Upper lobe of left lung (tissue), 6 donors: ENCODE data around the gene EFR3B. TPM values are rescaled to one million over a fixed set of nuclear protein-coding genes. Genes with fewer than 3 reads are reported as not detected.

Experiments
- ATAC-seq, 2 donors: fragments of 200-7000 bp; cut with Tn5 transposase; one replicate each; pipeline ENCODE4 v1.9.1; 2022; ENCODE audit warnings: mild to moderate bottlenecking in 2 of 2, moderate library complexity in 2 of 2; ENCODE audit not compliant: low FRiP score in 2 of 2
- DNase-seq, 2 donors: peaks; one replicate each; pipeline ENCODE4 v3.0.0-alpha.2; 2019 to 2020
- H3K27ac ChIP-seq, 4 donors: fragments of 200-600 bp; sonication (generic); one replicate each; pipeline ENCODE4 v1.5.1; 2016 to 2019
- H3K27me3 ChIP-seq, 4 donors: fragments of 200-600 bp; sonication (generic); one replicate each; pipeline ENCODE4 v1.5.1; 2017 to 2019
- H3K36me3 ChIP-seq, 4 donors: fragments of 200-600 bp; sonication (generic); one replicate each; pipeline ENCODE4 v1.5.1; 2016 to 2019
- H3K4me1 ChIP-seq, 4 donors: fragments of 200-600 bp; sonication (generic); one replicate each; pipeline ENCODE4 v1.5.1; 2018 to 2019
- H3K4me3 ChIP-seq, 4 donors: fragments of 200-600 bp; sonication (generic); one replicate each; pipeline ENCODE4 v1.5.1; 2017 to 2019; ENCODE audit warnings: mild to moderate bottlenecking in 2 of 4, moderate library complexity in 1 of 4
- H3K9me3 ChIP-seq, 4 donors: fragments of 200-600 bp; sonication (generic); one replicate each; pipeline ENCODE4 v1.5.1; 2018 to 2019
- CTCF ChIP-seq, 6 experiments: fragments of 450-650 bp in 4 of 6; fragments of 200-600 bp in 2 of 6; sonication (generic) in 2 of 6; IDR thresholded peaks; one replicate each; pipeline ENCODE4 v1.5.1; 2016 to 2019; ENCODE audit warnings: antibody characterized with exemption in 6 of 6
- EP300 ChIP-seq, 4 donors: sonication (generic); formaldehyde crosslinking; IDR thresholded peaks; one replicate each; pipeline ENCODE4 v1.5.1; 2017; ENCODE audit warnings: antibody characterized with exemption in 4 of 4, control low read depth in 2 of 4
- POLR2A ChIP-seq, 4 donors: fragments of 450-650 bp; IDR thresholded peaks; one replicate each; pipeline ENCODE4 v1.5.1; 2016 to 2017; ENCODE audit warnings: antibody characterized with exemption in 4 of 4, mild to moderate bottlenecking in 2 of 4
- POLR2AphosphoS5 ChIP-seq, 2 donors: sonication (generic); formaldehyde crosslinking; IDR thresholded peaks; one replicate each; pipeline ENCODE4 v1.5.1; 2017; ENCODE audit warnings: antibody characterized with exemption in 2 of 2
- WGBS, 2 donors: methylation state at CpG; one replicate each; pipeline ENCODE4 v1.1.5; 2017 to 2018; 5-methylcytosine and 5-hydroxymethylcytosine counted together
- total RNA-seq, 6 donors: library from RNA; depleted of rRNA in 4 of 6; stranded (reverse); fragments of >200 nt in 4 of 6; gene quantifications; one replicate each; pipeline versions ENCODE4 v1.1.0 to v1.2.1, GENCODE V29; 2016 to 2021
- donor health status: DM: no; HTN: no; CAD: no; lungs with moderate emphysema.
- donor health status: DM: no; HTN: yes; CAD: no; lungs with severe emphysema.

Gene EFR3B
- total RNA-seq, 6 donors from 2014 or later: 5.1 to 15.2 (median 9.5) TPM

- WGBS, 2 donors: 67 to 75% methylated on average over 5 of the region's 5 CpGs
- ATAC-seq (peak; percentile 38 to 59), DNase-seq (peak in 1 of 2 donors; percentile 41)
- Histone ChIP-seq H3K4me3 (no peak overlapping the region), H3K9me3 (no peaks in the 10 kb centered on the region), H3K36me3 (no peaks in the 10 kb centered on the region), H3K4me1 (peaks cover under 1 to 6% (median 2%) of the 10 kb centered on the region in 4 donors), H3K27ac (peak overlapping the region in 2 of 4 donors; percentile 49 to 54), H3K27me3 (no peaks in the 10 kb centered on the region)
- TF ChIP-seq CTCF (IDR thresholded peaks at IDR 0.05): no peak
- TF ChIP-seq POLR2A (IDR thresholded peaks at IDR 0.05): no peak
- TF ChIP-seq EP300 (IDR thresholded peaks at IDR 0.05): no peak
- no peak for TF ChIP-seq POLR2AphosphoS5 (IDR thresholded peaks at IDR 0.05)
Observed at GRCh38 chr2:25073025-25073424, 31.1 kb downstream of the EFR3B start.

DNA sequence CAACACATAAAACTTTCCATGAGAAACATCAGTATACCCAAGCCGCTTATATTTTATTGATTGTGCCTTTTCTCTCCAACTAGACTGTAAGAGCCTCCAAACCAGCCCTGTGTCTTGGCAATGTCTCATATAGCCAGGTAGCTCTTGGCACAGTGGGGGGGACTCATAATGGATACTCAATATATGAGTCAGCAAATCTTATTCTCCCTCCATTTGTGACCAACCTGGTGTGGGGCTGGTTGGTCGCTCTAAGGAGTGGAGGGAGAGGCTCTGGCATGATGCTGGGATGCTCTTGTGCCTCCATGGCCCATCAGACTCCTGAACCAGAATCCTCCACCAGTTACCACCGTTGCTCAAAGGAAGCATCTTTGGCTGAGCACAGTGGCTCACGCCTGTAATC is 32.0 kb downstream of the EFR3B start:
- 94 to 97% methylated on average over 1 to 4 of the region's 4 CpGs for whole genome bisulfite sequencing, 2 donors
- no peak overlapping the region for H3K4me3 ChIP-seq
- H3K4me1 ChIP-seq: peaks cover 7 to 15% (median 11%) of the 10 kb centered on the region in 4 donors
- no peaks in the 10 kb centered on the region for H3K27me3 ChIP-seq
- no peaks in the 10 kb centered on the region for H3K9me3 ChIP-seq
- TF ChIP-seq EP300 (IDR thresholded peaks at IDR 0.05): no peak
- no peak for TF ChIP-seq CTCF (IDR thresholded peaks at IDR 0.05)
- no peak for TF ChIP-seq POLR2A (IDR thresholded peaks at IDR 0.05)
- no peak for TF ChIP-seq POLR2AphosphoS5 (IDR thresholded peaks at IDR 0.05)
- no peak for DNase-seq
- peak overlapping the region in 2 of 4 donors; percentile 49 to 54 for H3K27ac ChIP-seq
- H3K36me3 ChIP-seq: no peaks in the 10 kb centered on the region
- no peak for ATAC-seq

- Histone ChIP-seq H3K4me1 (peaks cover 7 to 15% (median 12%) of the 10 kb centered on the region in 4 donors), H3K27me3 (no peaks in the 10 kb centered on the region), H3K36me3 (no peaks in the 10 kb centered on the region), H3K4me3 (no peak overlapping the region), H3K27ac (no peak overlapping the region), H3K9me3 (no peaks in the 10 kb centered on the region)
- WGBS, 2 donors: 94 to 95% methylated on average over 3 of the region's 3 CpGs
- ATAC-seq: no peak
- no peak for DNase-seq
- TF ChIP-seq POLR2AphosphoS5 (IDR thresholded peaks at IDR 0.05) (no peak), EP300 (IDR thresholded peaks at IDR 0.05) (no peak), CTCF (IDR thresholded peaks at IDR 0.05) (no peak), POLR2A (IDR thresholded peaks at IDR 0.05) (no peak)
Observed at GRCh38 chr2:25074826-25075225, 33.0 kb downstream of the EFR3B start.

DNA sequence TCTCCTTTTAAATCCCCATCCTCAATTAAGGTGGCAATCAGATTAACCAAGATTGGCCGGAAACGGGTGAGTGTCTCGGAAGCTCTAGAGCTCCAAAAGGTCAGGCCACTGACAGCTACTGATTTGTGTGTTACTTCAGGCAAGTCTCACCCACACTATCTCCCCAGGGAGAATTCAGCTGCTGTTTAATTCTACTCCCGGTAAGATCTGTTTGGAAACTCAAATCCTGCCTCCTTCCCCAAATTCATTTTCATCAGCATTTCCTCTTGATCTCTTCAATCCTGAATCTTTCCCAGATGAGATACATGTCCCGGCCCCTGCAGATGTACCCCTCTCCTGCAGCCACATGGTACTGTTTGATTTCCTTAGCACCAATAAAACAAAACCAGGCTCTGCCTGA is 34.9 kb downstream of the EFR3B start:
- Histone ChIP-seq H3K27ac (no peak overlapping the region), H3K9me3 (no peaks in the 10 kb centered on the region), H3K27me3 (no peaks in the 10 kb centered on the region), H3K4me3 (no peak overlapping the region), H3K4me1 (peaks cover 7 to 15% (median 12%) of the 10 kb centered on the region in 4 donors), H3K36me3 (no peaks in the 10 kb centered on the region)
- TF ChIP-seq POLR2AphosphoS5 (IDR thresholded peaks at IDR 0.05): no peak
- no peak for TF ChIP-seq POLR2A (IDR thresholded peaks at IDR 0.05)
- no peak for TF ChIP-seq CTCF (IDR thresholded peaks at IDR 0.05)
- TF ChIP-seq EP300 (IDR thresholded peaks at IDR 0.05): no peak
- DNase-seq (no peak), ATAC-seq (no peak)
- WGBS, 2 donors: 79 to 81% methylated on average over 5 of the region's 5 CpGs

GRCh38 chr2:25077789-25078169 is 35.9 kb downstream of the EFR3B start:
- Histone ChIP-seq H3K4me1 (peaks cover 7 to 15% (median 12%) of the 10 kb centered on the region in 4 donors), H3K27me3 (no peaks in the 10 kb centered on the region), H3K4me3 (no peak overlapping the region), H3K36me3 (no peaks in the 10 kb centered on the region), H3K27ac (no peak overlapping the region), H3K9me3 (no peaks in the 10 kb centered on the region)
- WGBS, 2 donors: 63 to 66% methylated on average over 2 of the region's 2 CpGs
- TF ChIP-seq EP300 (IDR thresholded peaks at IDR 0.05) (no peak), CTCF (IDR thresholded peaks at IDR 0.05) (no peak), POLR2AphosphoS5 (IDR thresholded peaks at IDR 0.05) (no peak), POLR2A (IDR thresholded peaks at IDR 0.05) (no peak)
- ATAC-seq (no peak), DNase-seq (no peak)
